GM19351 (cell line): ENCODE measurements around the gene PARVA.
A peak's percentile ranks its signal among the peaks of the same experiment; 100 is the strongest.

Source experiments
- ATAC-seq: cut with Tn5 transposase; IDR thresholded peaks from one replicate; pipeline ENCODE4 v1.9.1; 2021; ENCODE audit warnings: mild to moderate bottlenecking, moderate library complexity; ENCODE audit not compliant: unreplicated experiment

Gene PARVA

GRCh38 chr11:12455938-12456337, 78.6 kb downstream of the PARVA start:
- ATAC-seq = no peak

- no peak for ATAC-seq
Measured at GRCh38 chr11:12456651-12457579, 79.5 kb downstream of the PARVA start.

- ATAC-seq = no peak
Measured at GRCh38 chr11:12458042-12458441, 80.7 kb downstream of the PARVA start.

GRCh38 chr11:12459374-12459773, 82.0 kb downstream of the PARVA start:
- no peak for ATAC-seq

- ATAC-seq = no peak
Measured at GRCh38 chr11:12459865-12460444, 82.6 kb downstream of the PARVA start.

GRCh38 chr11:12460466-12460865, 83.1 kb downstream of the PARVA start:
- no peak for ATAC-seq

- no peak for ATAC-seq
Measured at GRCh38 chr11:12461516-12461915, 84.1 kb downstream of the PARVA start.

GRCh38 chr11:12464303-12464702, 86.9 kb downstream of the PARVA start:
- no peak for ATAC-seq

GRCh38 chr11:12465332-12465731, 88.0 kb downstream of the PARVA start:
- no peak for ATAC-seq

GRCh38 chr11:12467610-12468009, 90.2 kb downstream of the PARVA start:
- ATAC-seq = no peak

GRCh38 chr11:12469451-12469850, 92.1 kb downstream of the PARVA start:
- no peak for ATAC-seq

- no peak for ATAC-seq
Measured at GRCh38 chr11:12470236-12470635, 92.9 kb downstream of the PARVA start.

GRCh38 chr11:12472401-12473005, 95.1 kb downstream of the PARVA start:
- no peak for ATAC-seq

- ATAC-seq = no peak
Measured at GRCh38 chr11:12473381-12473780, 96.0 kb downstream of the PARVA start.

GRCh38 chr11:12474871-12475270, 97.5 kb downstream of the PARVA start:
- peak; percentile 56 for ATAC-seq

- ATAC-seq = no peak
Measured at GRCh38 chr11:12478743-12479142, 101.4 kb downstream of the PARVA start.

- ATAC-seq = no peak
Measured at GRCh38 chr11:12480401-12480800, 103.0 kb downstream of the PARVA start.

- no peak for ATAC-seq
Measured at GRCh38 chr11:12482839-12483238, 105.5 kb downstream of the PARVA start.

- no peak for ATAC-seq
Measured at GRCh38 chr11:12483604-12484003, 106.2 kb downstream of the PARVA start.

GRCh38 chr11:12485328-12485727, 108.0 kb downstream of the PARVA start:
- ATAC-seq = no peak

- ATAC-seq = no peak
Measured at GRCh38 chr11:12489246-12489772, 111.9 kb downstream of the PARVA start.

- no peak for ATAC-seq
Measured at GRCh38 chr11:12494699-12495098, 117.3 kb downstream of the PARVA start.
